GM12865 (cell line): ENCODE measurements around the gene TBL2.

Source experiments
- DNase-seq: peaks from one replicate; pipeline ENCODE4 v3.0.0; 2010; ENCODE audit warnings: low read depth
- H3K4me3 ChIP-seq: 2 replicates; pipeline ENCODE4 v1.5.1; 2011; ENCODE audit warnings: mild to moderate bottlenecking, low read depth, low read length, control low read depth
- TF ChIP-seq, protein P1 (sequence below): IDR thresholded peaks from 2 replicates; pipeline ENCODE4 v1.5.1; 2011; ENCODE audit warnings: low read length, control low read depth, low read depth, inconsistent platforms; ENCODE audit not compliant: insufficient read depth; ENCODE audit errors: missing control alignments

TBL2 gene

DNA sequence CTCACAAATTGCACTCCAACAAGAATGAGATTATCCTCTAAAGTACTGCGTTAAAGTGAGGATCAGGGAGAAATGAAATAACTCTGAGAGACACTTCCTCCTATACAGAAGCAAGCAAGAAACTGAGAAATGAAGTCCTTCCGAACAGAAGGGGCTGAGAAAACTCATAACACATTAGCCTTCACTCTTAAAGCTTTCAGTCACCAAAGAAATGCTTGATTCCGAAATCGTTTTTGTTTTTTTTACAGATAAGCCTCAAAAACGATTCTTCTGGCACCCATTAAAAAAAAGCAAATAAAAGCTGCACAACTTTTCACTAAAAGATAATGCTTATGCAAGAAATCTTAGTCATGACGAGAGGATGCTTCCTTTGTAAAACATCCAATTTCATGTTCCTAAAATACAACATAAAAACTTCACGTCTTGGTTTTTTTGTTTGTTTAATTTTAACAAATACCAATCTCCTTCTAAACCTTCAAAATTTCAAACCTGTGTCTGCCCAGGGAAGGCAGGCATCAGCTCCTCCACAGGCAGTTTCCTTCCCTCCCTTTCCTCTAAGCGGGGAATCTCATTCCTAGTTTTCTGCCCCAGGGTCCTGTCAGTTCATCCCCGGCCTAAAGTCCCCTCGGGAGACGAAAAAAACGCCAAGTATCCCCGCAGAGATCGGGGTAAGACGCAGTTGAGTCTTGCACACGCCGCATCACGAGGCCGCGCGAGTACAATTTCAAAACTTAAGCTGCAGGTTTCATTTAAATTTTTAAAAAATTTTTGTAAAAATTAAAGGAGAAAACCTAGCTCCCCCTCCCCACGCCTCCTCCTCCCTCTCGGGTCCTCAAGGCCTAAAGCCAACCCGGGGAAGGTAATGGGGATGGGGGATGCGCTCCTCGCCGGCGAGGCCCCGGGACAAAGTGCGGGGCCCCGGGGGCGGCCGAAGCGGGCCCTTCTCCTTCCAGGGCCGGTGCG lies 57.4 kb downstream of the TBL2 start:
- H3K4me3 ChIP-seq: peak overlapping the region; percentile 95
- TF ChIP-seq, protein P1, sequence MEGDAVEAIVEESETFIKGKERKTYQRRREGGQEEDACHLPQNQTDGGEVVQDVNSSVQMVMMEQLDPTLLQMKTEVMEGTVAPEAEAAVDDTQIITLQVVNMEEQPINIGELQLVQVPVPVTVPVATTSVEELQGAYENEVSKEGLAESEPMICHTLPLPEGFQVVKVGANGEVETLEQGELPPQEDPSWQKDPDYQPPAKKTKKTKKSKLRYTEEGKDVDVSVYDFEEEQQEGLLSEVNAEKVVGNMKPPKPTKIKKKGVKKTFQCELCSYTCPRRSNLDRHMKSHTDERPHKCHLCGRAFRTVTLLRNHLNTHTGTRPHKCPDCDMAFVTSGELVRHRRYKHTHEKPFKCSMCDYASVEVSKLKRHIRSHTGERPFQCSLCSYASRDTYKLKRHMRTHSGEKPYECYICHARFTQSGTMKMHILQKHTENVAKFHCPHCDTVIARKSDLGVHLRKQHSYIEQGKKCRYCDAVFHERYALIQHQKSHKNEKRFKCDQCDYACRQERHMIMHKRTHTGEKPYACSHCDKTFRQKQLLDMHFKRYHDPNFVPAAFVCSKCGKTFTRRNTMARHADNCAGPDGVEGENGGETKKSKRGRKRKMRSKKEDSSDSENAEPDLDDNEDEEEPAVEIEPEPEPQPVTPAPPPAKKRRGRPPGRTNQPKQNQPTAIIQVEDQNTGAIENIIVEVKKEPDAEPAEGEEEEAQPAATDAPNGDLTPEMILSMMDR: no peak
- DNase-seq: peak; percentile 31

GRCh38 chr7:73519867-73520672 lies 58.3 kb downstream of the TBL2 start:
- peak; percentile 22 for DNase-seq
- peak overlapping the region; percentile 95 for H3K4me3 ChIP-seq
- TF ChIP-seq, protein P1: no peak

DNA sequence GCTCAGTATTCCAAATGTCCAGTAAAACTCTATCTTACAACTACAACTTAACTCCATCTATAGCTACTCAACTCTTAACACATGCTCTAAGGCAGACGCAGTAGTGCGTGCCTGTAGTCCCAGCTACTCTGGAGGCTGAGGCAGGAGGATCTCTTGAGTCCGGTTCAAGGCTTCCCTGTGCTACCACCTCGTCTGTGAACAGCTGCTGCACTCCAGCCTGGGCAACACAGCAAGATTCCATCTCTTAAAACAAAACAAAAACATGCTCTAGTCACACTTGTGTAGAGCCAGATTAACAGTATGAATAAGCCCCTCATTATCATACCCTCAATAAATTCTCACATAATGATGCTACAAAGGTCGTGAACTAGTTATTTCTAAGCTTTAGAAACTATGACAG lies 59.9 kb downstream of the TBL2 start:
- TF ChIP-seq, protein P1: no peak
- no peak for DNase-seq
- no peak overlapping the region for H3K4me3 ChIP-seq
